GM18511 (cell line): ENCODE data around the gene ZFHX2.
"Not testable (repeated sequence)": the region's sequence is repeated elsewhere in the genome, so short reads cannot be mapped to it uniquely, and the experiment has no call there.

Experiments used
- ATAC-seq: cut with Tn5 transposase; IDR thresholded peaks from one replicate; pipeline ENCODE4 v1.9.1; 2021; ENCODE audit warnings: mild to moderate bottlenecking, moderate library complexity; ENCODE audit not compliant: unreplicated experiment

The ZFHX2 gene

GRCh38 chr14:23551266-23552028, at the start of gene ZFHX2:
TSS of gene ZFHX2 (minus strand) at chr14:23551765. CDS start at chr14:23535325, 16,440 bp downstream.
- ATAC-seq, result peak; percentile 53

DNA sequence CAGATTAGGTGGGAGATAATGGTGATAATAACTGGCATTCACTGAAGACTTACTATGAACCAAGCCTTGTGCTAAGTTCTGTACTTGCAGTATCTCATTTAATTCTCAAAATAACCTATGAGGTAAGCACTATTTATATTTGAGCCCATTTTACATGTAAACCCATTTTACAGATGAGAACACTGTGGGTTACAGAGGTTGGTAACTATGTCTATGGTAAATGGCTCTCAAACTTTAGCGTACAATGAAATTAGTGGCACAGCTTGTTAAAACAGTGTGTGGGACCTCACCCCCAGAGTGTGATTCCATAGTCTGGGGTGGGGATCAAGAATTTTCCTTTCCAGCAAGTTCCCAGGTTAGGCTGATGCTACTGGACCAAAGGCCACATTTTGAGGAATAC, 49.2 kb upstream of the ZFHX2 start:
- ATAC-seq, result no peak

- ATAC-seq, result no peak
These were observed 48.8 kb upstream of the ZFHX2 start for GRCh38 chr14:23600322-23600707.

DNA sequence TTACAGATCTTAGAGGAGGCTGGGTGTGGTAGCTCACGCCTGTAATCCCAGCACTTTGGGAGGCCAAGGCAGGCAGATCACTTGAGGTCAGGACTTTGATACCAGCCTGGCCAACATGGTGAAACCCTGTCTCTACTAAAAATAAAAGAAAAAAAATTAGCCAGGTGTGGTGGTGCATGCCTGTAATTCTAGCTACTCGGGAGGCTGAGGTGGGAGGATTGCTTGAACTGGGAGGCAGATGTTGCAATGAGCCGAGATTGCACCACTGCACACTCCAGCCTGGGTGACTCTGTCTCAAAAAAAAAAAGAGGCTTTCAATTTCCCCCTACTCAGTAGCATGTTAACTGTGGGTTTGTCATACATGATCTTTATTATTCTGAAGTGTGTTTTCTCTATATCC, 42.6 kb upstream of the ZFHX2 start:
- ATAC-seq, result not testable (repeated sequence)

DNA sequence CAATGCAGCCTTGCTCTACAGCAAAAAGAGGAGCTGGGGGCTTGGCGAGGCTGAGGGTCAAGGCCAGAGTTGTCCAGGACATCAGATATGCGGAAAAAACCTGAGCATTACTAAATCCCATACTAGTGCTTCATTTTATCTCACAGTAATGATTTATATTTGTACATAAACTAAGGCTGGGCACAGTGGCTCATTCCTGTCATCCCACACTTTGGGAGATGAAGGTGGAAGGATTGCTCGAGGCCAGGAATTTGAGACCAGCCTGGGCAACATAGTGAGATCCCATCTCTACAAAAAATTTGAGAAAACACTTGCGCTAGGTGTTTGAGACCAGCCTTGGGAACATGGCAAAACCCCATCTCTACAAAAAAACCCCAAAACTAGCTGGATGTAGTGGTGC, 38.6 kb upstream of the ZFHX2 start:
- ATAC-seq, result no peak

DNA sequence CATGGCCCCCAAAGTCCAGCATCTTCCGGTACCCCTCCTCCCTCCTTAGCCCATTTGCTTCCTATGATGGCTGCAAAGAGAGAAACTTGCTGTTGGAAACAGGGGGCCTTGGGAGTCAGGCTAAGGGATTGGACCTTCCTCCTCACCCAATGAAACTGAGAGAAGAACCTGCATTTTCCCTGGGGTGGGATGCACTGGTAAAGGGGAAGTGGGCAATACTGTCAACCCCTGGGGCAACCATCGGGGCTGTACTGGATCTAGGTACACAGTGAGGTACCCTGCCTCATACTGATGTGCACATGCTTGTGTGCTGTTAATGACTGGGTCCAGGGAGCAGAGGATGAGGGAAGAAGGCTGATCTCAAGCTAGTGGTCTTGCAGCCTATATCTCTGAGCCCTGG, 38.0 kb upstream of the ZFHX2 start:
- ATAC-seq, result peak; percentile 16

- ATAC-seq, result peak; percentile 100
These were observed 37.5 kb upstream of the ZFHX2 start for GRCh38 chr14:23588884-23589598.

GRCh38 chr14:23584527-23585203, 33.1 kb upstream of the ZFHX2 start:
- not testable (repeated sequence) for ATAC-seq

- not testable (repeated sequence) for ATAC-seq
These were observed 32.4 kb upstream of the ZFHX2 start for GRCh38 chr14:23583761-23584526.

GRCh38 chr14:23582906-23583760, 31.6 kb upstream of the ZFHX2 start:
- no peak for ATAC-seq

GRCh38 chr14:23580948-23581281, 29.4 kb upstream of the ZFHX2 start:
- no peak for ATAC-seq

DNA sequence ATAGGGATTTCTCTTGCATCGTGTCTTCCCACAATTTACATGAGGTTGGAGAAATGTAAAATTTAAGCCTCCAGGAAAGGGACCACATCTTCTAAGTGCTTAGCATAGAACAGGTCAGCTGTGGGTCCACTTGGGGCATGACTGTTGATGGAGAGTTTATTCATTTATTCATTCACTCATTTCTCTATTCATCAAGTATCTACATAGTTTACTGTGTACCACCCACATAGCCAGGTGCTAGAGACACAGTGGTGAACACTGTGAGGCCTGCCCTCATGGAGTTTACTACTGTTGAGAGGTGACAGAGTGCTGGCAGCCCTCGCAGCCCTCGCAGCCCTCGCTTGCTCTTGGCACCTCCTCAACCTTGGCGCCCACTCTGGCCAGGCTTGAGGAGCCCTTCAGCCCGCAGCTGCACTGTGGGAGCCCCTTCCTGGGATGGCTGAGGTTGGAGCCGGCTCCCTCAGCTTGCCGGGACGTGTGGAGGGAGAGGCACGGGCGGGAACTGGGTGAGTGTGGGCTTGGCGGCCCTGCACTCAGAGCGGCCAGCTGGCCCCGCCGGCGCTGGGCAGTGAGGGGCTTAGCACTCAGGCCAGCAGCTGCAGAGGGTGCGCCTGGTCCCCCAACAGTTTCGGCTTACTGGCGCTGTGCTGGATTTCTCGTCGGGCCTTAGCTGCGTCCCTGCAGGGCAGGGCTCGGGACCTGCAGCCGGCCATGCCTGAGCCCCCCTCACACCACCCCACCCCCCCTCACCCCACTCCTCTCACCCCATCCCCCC, 28.8 kb upstream of the ZFHX2 start:
- ATAC-seq, result no peak

- no peak for ATAC-seq
These were observed 28.2 kb upstream of the ZFHX2 start for GRCh38 chr14:23579739-23580138.

DNA sequence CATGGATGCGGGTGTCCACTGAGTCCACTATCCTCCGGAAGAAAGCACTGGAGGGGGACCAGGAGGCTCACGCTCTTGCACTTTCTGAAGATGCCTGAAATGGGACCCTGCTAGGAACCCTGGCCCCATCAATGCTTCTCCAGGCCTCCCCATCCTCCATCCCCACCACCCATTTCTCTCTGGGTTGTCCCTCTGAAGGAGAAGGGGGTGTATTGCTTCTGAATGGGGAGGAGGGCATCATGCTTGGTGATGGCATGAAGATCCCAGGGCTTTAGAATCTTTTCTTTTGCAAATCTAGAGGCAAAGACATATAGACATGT, 27.7 kb upstream of the ZFHX2 start:
- ATAC-seq, result no peak

GRCh38 chr14:23578560-23579310, 27.2 kb upstream of the ZFHX2 start, which contains the start of gene JPH4:
TSS of gene JPH4 (minus strand) at chr14:23578790. CDS start at chr14:23577453, 1,337 bp downstream.
- no peak for ATAC-seq

DNA sequence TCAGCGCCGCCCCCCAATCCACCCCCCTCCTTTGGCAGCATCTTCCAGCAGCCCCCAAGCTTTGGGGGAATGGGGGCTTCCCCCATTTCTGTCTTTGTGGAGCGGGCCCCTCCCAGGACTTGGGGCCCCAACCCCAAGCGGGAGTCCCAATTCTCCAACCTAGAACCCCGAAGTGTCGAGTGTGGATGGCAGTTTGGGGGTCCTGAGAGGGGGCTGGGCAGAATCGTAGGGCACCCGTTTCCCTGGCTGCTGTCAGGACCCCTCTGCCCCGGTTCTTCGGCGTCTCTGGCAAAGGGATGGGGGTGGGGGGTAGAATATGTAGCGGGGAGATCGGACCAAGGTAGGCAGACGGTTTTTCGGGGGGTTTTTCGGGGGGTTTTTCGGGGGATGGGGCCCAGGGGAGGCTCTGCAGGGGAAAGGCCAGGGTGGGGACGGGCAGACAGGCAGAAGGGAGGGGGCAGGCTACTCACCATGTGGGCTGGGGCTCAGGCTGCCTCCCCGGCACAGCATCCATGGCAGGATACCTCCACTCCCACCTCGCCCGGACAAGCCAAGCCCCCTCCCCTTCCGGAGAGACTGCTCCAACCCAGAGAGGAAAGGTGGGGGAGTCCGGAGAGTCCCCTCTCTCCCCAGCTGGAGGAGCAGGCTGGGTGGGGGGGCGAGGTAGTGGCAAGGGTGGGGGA, 26.3 kb upstream of the ZFHX2 start:
- ATAC-seq, result no peak

GRCh38 chr14:23577004-23577681, 25.6 kb upstream of the ZFHX2 start:
- ATAC-seq, result no peak
